Islet precursor cell (in vitro differentiated cells): ENCODE data around the gene IMPA2.
"Not testable (repeated sequence)": the region's sequence is repeated elsewhere in the genome, so short reads cannot be mapped to it uniquely, and the experiment has no call there.

Source experiments
- DNase-seq: peaks from one replicate; pipeline ENCODE4 v3.0.0-alpha.2; 2018

The IMPA2 gene

GRCh38 chr18:12053289-12053688 lies 72.0 kb downstream of the IMPA2 start:
- DNase-seq, result no peak

GRCh38 chr18:12056034-12056883 lies 75.0 kb downstream of the IMPA2 start:
- peak; percentile 41 for DNase-seq

- no peak for DNase-seq
Observed at GRCh38 chr18:12056884-12057402, 75.6 kb downstream of the IMPA2 start.

GRCh38 chr18:12057419-12058039 lies 76.2 kb downstream of the IMPA2 start:
- peak; percentile 52 for DNase-seq

GRCh38 chr18:12059334-12060181 lies 78.3 kb downstream of the IMPA2 start:
- DNase-seq, result no peak

- DNase-seq, result no peak
Observed at GRCh38 chr18:12060182-12060870, 79.0 kb downstream of the IMPA2 start.

- DNase-seq, result no peak
Observed at GRCh38 chr18:12061685-12062084, 80.4 kb downstream of the IMPA2 start.

- DNase-seq, result no peak
Observed at GRCh38 chr18:12062974-12063373, 81.7 kb downstream of the IMPA2 start.

GRCh38 chr18:12064086-12064763 lies 82.9 kb downstream of the IMPA2 start:
- no peak for DNase-seq

GRCh38 chr18:12065397-12065796 lies 84.1 kb downstream of the IMPA2 start:
- DNase-seq, result no peak

GRCh38 chr18:12066910-12067511 lies 85.7 kb downstream of the IMPA2 start:
- no peak for DNase-seq

- no peak for DNase-seq
Observed at GRCh38 chr18:12067671-12068070, 86.4 kb downstream of the IMPA2 start.

- not testable (repeated sequence) for DNase-seq
Observed at GRCh38 chr18:12068316-12068949, 87.1 kb downstream of the IMPA2 start.

- DNase-seq, result no peak
Observed at GRCh38 chr18:12068950-12069320, 87.6 kb downstream of the IMPA2 start.

GRCh38 chr18:12071066-12071465 lies 89.8 kb downstream of the IMPA2 start:
- DNase-seq, result not testable (repeated sequence)

- no peak for DNase-seq
Observed at GRCh38 chr18:12072996-12073395, 91.7 kb downstream of the IMPA2 start.

GRCh38 chr18:12074736-12075135 lies 93.4 kb downstream of the IMPA2 start:
- DNase-seq, result no peak

- peak; percentile 71 for DNase-seq
Observed at GRCh38 chr18:12076424-12077140, 95.3 kb downstream of the IMPA2 start.

- not testable (repeated sequence) for DNase-seq
Observed at GRCh38 chr18:12077994-12078393, 96.7 kb downstream of the IMPA2 start.

- no peak for DNase-seq
Observed at GRCh38 chr18:12079491-12080237, 98.4 kb downstream of the IMPA2 start.
